GM18868 (cell line): ENCODE measurements around the gene RS1.

ENCODE experiments used
- ATAC-seq: cut with Tn5 transposase; IDR thresholded peaks from one replicate; pipeline ENCODE4 v1.9.1; 2021; ENCODE audit warnings: mild to moderate bottlenecking, moderate library complexity; ENCODE audit not compliant: unreplicated experiment

RS1 gene

GRCh38 chrX:18668071-18668835, 3.7 kb downstream of the RS1 start:
- no peak for ATAC-seq

- ATAC-seq: no peak
Observed at GRCh38 chrX:18666614-18667013, 5.3 kb downstream of the RS1 start.

- ATAC-seq: no peak
Observed at GRCh38 chrX:18664947-18665346, 7.0 kb downstream of the RS1 start.

- no peak for ATAC-seq
Observed at GRCh38 chrX:18661273-18661672, 10.6 kb downstream of the RS1 start.

GRCh38 chrX:18654875-18655836, 16.8 kb downstream of the RS1 start:
- ATAC-seq: no peak

GRCh38 chrX:18652636-18653035, 19.3 kb downstream of the RS1 start:
- no peak for ATAC-seq

GRCh38 chrX:18650662-18651061, 21.2 kb downstream of the RS1 start:
- no peak for ATAC-seq

- ATAC-seq: no peak
Observed at GRCh38 chrX:18649498-18649951, 22.4 kb downstream of the RS1 start.

GRCh38 chrX:18647621-18648020, 24.3 kb downstream of the RS1 start:
- ATAC-seq: no peak

- ATAC-seq: no peak
Observed at GRCh38 chrX:18643853-18644252, 28.1 kb downstream of the RS1 start.

- no peak for ATAC-seq
Observed at GRCh38 chrX:18643243-18643642, 28.7 kb downstream of the RS1 start.

GRCh38 chrX:18640686-18641085, 31.2 kb downstream of the RS1 start:
- no peak for ATAC-seq

GRCh38 chrX:18639280-18639679, 32.6 kb downstream of the RS1 start:
- no peak for ATAC-seq

GRCh38 chrX:18638398-18638797, 33.5 kb downstream of the RS1 start:
- no peak for ATAC-seq

GRCh38 chrX:18630934-18631333, 41.0 kb downstream of the RS1 start:
- no peak for ATAC-seq

GRCh38 chrX:18624599-18624998, 47.3 kb downstream of the RS1 start:
- ATAC-seq: no peak

- no peak for ATAC-seq
Observed at GRCh38 chrX:18620349-18620748, 51.6 kb downstream of the RS1 start.

GRCh38 chrX:18619288-18619687, 52.6 kb downstream of the RS1 start:
- no peak for ATAC-seq

GRCh38 chrX:18617407-18617750, 54.5 kb downstream of the RS1 start:
- ATAC-seq: no peak

- ATAC-seq: no peak
Observed at GRCh38 chrX:18616688-18617406, 55.1 kb downstream of the RS1 start.

GRCh38 chrX:18613930-18614639, 57.8 kb downstream of the RS1 start:
- ATAC-seq: no peak
